Occipital lobe (tissue), 2 donors: Measurements from ENCODE around the gene C21orf58. TPM values are rescaled to one million over a fixed set of nuclear protein-coding genes. Genes with fewer than 3 reads are reported as not detected.

Experiments used
- DNase-seq: peaks from one replicate; lab custom pipeline; 2025; lab: John Stamatoyannopoulos, UW
- total RNA-seq: library from RNA; depleted of rRNA; stranded (reverse); fragments of >200 nt; gene quantifications from one replicate; pipeline ENCODE4 v1.2.3, GENCODE V29; 2014

C21orf58 gene
- total RNA-seq, 1 donor from 2014 or later = 3.0 TPM

GRCh38 chr21:46354046-46354445 is 30.4 kb upstream of the C21orf58 start:
- no peak for DNase-seq

GRCh38 chr21:46352913-46353312 is 29.2 kb upstream of the C21orf58 start:
- no peak for DNase-seq

- no peak for DNase-seq
Measured at GRCh38 chr21:46352164-46352515, 28.5 kb upstream of the C21orf58 start.

- DNase-seq = no peak
Measured at GRCh38 chr21:46351476-46352163, 27.9 kb upstream of the C21orf58 start.

- DNase-seq = no peak
Measured at GRCh38 chr21:46350981-46351380, 27.3 kb upstream of the C21orf58 start.

GRCh38 chr21:46350571-46350970 is 26.9 kb upstream of the C21orf58 start:
- DNase-seq = no peak

GRCh38 chr21:46349134-46349760 is 25.6 kb upstream of the C21orf58 start:
- no peak for DNase-seq

GRCh38 chr21:46347791-46348381 is 24.2 kb upstream of the C21orf58 start:
- DNase-seq = no peak

GRCh38 chr21:46347203-46347550 is 23.5 kb upstream of the C21orf58 start:
- no peak for DNase-seq

GRCh38 chr21:46346296-46347202 is 22.9 kb upstream of the C21orf58 start:
- DNase-seq = no peak

- DNase-seq = no peak
Measured at GRCh38 chr21:46345861-46346260, 22.2 kb upstream of the C21orf58 start.

GRCh38 chr21:46344219-46344915 is 20.7 kb upstream of the C21orf58 start:
- DNase-seq = no peak

GRCh38 chr21:46340998-46341397 is 17.3 kb upstream of the C21orf58 start:
- no peak for DNase-seq

- no peak for DNase-seq
Measured at GRCh38 chr21:46336603-46337002, 12.9 kb upstream of the C21orf58 start.

- peak; percentile 16 for DNase-seq
Measured at GRCh38 chr21:46334351-46335140, 10.9 kb upstream of the C21orf58 start.

- no peak for DNase-seq
Measured at GRCh38 chr21:46329796-46330195, 6.1 kb upstream of the C21orf58 start.

- DNase-seq = no peak
Measured at GRCh38 chr21:46328151-46328550, 4.5 kb upstream of the C21orf58 start.

GRCh38 chr21:46327711-46328110 is 4.0 kb upstream of the C21orf58 start:
- no peak for DNase-seq

- DNase-seq = no peak
Measured at GRCh38 chr21:46326110-46326703, 2.5 kb upstream of the C21orf58 start.
